AG04449 (cell line): ENCODE data around the gene RTKN2.
A peak's percentile ranks its signal among the peaks of the same experiment; 100 is the strongest.

Experiments used
- CTCF ChIA-PET: fragments of 350-600 bp; formaldehyde crosslinking; extraction: SDS; loops from one replicate; lab custom pipeline; 2021; ENCODE audit warnings: antibody characterized with exemption; lab: Yijun Ruan, JAX
- POLR2A ChIA-PET: fragments of 400-600, 350-600 bp; formaldehyde crosslinking; extraction: SDS; loops from one replicate; lab custom pipeline; 2020; ENCODE audit warnings: antibody characterized with exemption, inconsistent platforms; lab: Yijun Ruan, JAX
- DNase-seq: peaks from one replicate; pipeline ENCODE4 v3.0.0-alpha.2; 2010; ENCODE audit warnings: low read depth, low spot score
- H3K4me3 ChIP-seq: 2 replicates; pipeline ENCODE4 v1.5.1; 2011; ENCODE audit warnings: low read depth, mild to moderate bottlenecking, control low read depth, low read length
- CTCF ChIP-seq: IDR thresholded peaks from one replicate; pipeline ENCODE4 v1.5.1; 2011; ENCODE audit warnings: mild to moderate bottlenecking, moderate library complexity, low read length, control low read depth, inconsistent platforms; ENCODE audit not compliant: insufficient read depth; ENCODE audit errors: missing control alignments

The RTKN2 gene

GRCh38 chr10:62172465-62172864, 96.2 kb downstream of the RTKN2 start:
- POLR2A ChIA-PET = no interaction called here
- CTCF ChIA-PET = interaction anchor here (1.9 kb wide), 1 partner anchor 10 kb away, joined by 5 read pairs; no protein-coding TSS in a partner anchor
- no peak overlapping the region for H3K4me3 ChIP-seq
- no peak for DNase-seq
- no peak for TF ChIP-seq CTCF

GRCh38 chr10:62171791-62172190, 96.9 kb downstream of the RTKN2 start:
- CTCF ChIA-PET = interaction anchor here (1.9 kb wide), 1 partner anchor 11 kb away, joined by 5 read pairs; no protein-coding TSS in a partner anchor
- no peak for DNase-seq
- no peak for TF ChIP-seq CTCF
- POLR2A ChIA-PET = no interaction called here
- H3K4me3 ChIP-seq = no peak overlapping the region

GRCh38 chr10:62170732-62171131, 97.9 kb downstream of the RTKN2 start:
- DNase-seq = no peak
- ChIA-PET POLR2A (no interaction called here), CTCF (no interaction called here)
- no peak overlapping the region for H3K4me3 ChIP-seq
- TF ChIP-seq CTCF = no peak

- no peak overlapping the region for H3K4me3 ChIP-seq
- no peak for TF ChIP-seq CTCF
- peak; percentile 64 for DNase-seq
- ChIA-PET POLR2A (no interaction called here), CTCF (no interaction called here)
These were observed 102.1 kb downstream of the RTKN2 start for GRCh38 chr10:62166331-62167131.

GRCh38 chr10:62165803-62166202, 102.8 kb downstream of the RTKN2 start:
- ChIA-PET CTCF (no interaction called here), POLR2A (no interaction called here)
- no peak overlapping the region for H3K4me3 ChIP-seq
- TF ChIP-seq CTCF = no peak
- DNase-seq = no peak

- no peak for DNase-seq
- POLR2A ChIA-PET = no interaction called here
- no peak for TF ChIP-seq CTCF
- CTCF ChIA-PET = no interaction called here
- no peak overlapping the region for H3K4me3 ChIP-seq
These were observed 105.6 kb downstream of the RTKN2 start for GRCh38 chr10:62163024-62163423.
